ACC112 (cell line): Measurements from ENCODE around the gene PRKCZ.

Source experiments
- H2AFZ ChIP-seq: fragments of 200-600 bp; sonication (generic); one replicate; pipeline ENCODE4 v1.6.0; 2017; ENCODE audit warnings: antibody characterized with exemption, low read length; ENCODE audit not compliant: unreplicated experiment
- H3K27ac ChIP-seq: fragments of 200-600 bp; sonication (generic); 2 replicates; pipeline ENCODE4 v1.5.1; 2014; ENCODE audit warnings: low read depth, mild to moderate bottlenecking, antibody characterized with exemption, low read length, moderate library complexity
- H3K27me3 ChIP-seq: fragments of 200-600 bp; sonication (generic); 2 replicates; pipeline ENCODE4 v1.6.1; 2014; ENCODE audit warnings: mild to moderate bottlenecking, antibody characterized with exemption, low read length, moderate library complexity, mixed read lengths; ENCODE audit not compliant: insufficient read depth
- H3K36me3 ChIP-seq: fragments of 200-600 bp; sonication (generic); 2 replicates; pipeline ENCODE4 v1.6.1; 2016; ENCODE audit warnings: mild to moderate bottlenecking, antibody characterized with exemption, low read length, moderate library complexity, mixed read lengths; ENCODE audit not compliant: insufficient read depth
- H3K4me1 ChIP-seq: fragments of 200-600 bp; sonication (generic); one replicate; pipeline ENCODE4 v1.6.1; 2016; ENCODE audit warnings: low read length, mixed read lengths; ENCODE audit not compliant: insufficient read depth, unreplicated experiment, control insufficient read depth
- H3K4me3 ChIP-seq: fragments of 200-600 bp; sonication (generic); 2 replicates; pipeline ENCODE4 v1.5.1; 2014; ENCODE audit warnings: mild to moderate bottlenecking, low read depth, low read length
- H3K79me2 ChIP-seq: fragments of 200-600 bp; sonication (generic); one replicate; pipeline ENCODE4 v1.6.0; 2016; ENCODE audit warnings: low read length; ENCODE audit not compliant: control insufficient read depth, unreplicated experiment, insufficient read depth

The PRKCZ gene

GRCh38 chr1:2016123-2016522, 34.1 kb upstream of the PRKCZ start:
- Histone ChIP-seq H3K27ac (no peak overlapping the region), H3K4me1 (no peaks in the 10 kb centered on the region), H3K4me3 (no peak overlapping the region), H2AFZ (no peak overlapping the region), H3K27me3 (peaks cover 80% of the 10 kb centered on the region), H3K79me2 (no peaks in the 10 kb centered on the region), H3K36me3 (no peaks in the 10 kb centered on the region)

- no peak overlapping the region for H3K27ac ChIP-seq
- H3K36me3 ChIP-seq: no peaks in the 10 kb centered on the region
- H3K79me2 ChIP-seq: no peaks in the 10 kb centered on the region
- H3K27me3 ChIP-seq: peaks cover 80% of the 10 kb centered on the region
- no peak overlapping the region for H3K4me3 ChIP-seq
- H3K4me1 ChIP-seq: no peaks in the 10 kb centered on the region
- H2AFZ ChIP-seq: no peak overlapping the region
Observed at GRCh38 chr1:2018217-2019171, 31.7 kb upstream of the PRKCZ start.

GRCh38 chr1:2019172-2019543, 31.1 kb upstream of the PRKCZ start, which contains the start of gene GABRD:
GABRD (plus strand) TSS chr1:2019345; CDS start chr1:2019424, 79 bp downstream.
- Histone ChIP-seq H3K4me3 (no peak within 1 kb of the TSS), H3K27me3 (peaks cover 82% of the 10 kb centered on the region), H2AFZ (no peak within 1 kb of the TSS), H3K36me3 (no peaks in the 10 kb centered on the region), H3K27ac (no peak within 1 kb of the TSS), H3K79me2 (no peaks in the 10 kb centered on the region), H3K4me1 (no peaks in the 10 kb centered on the region)

- no peaks in the 10 kb centered on the region for H3K4me1 ChIP-seq
- no peak overlapping the region for H3K27ac ChIP-seq
- no peak overlapping the region for H2AFZ ChIP-seq
- H3K27me3 ChIP-seq: peaks cover 80% of the 10 kb centered on the region
- no peaks in the 10 kb centered on the region for H3K36me3 ChIP-seq
- H3K4me3 ChIP-seq: no peak overlapping the region
- no peaks in the 10 kb centered on the region for H3K79me2 ChIP-seq
Observed at GRCh38 chr1:2019571-2020309, 30.5 kb upstream of the PRKCZ start.

DNA sequence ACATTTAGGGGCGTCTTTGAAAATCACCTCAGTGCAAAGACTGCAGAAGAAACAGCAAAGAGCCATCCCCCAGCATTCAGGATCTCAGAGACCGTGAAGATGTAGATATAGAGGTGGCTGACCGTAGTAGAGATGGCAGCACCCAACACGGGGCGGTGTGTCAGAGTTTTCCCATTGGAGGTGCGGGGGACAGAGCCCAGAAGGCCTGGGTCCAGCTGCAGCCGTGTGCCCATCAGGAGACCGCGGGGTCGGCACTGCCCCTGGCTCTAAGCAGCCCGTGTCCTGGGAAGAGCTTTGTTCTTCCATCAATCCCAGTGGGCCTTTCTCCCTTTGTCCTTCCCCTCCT, 29.9 kb upstream of the PRKCZ start:
- no peak overlapping the region for H2AFZ ChIP-seq
- H3K36me3 ChIP-seq: no peaks in the 10 kb centered on the region
- no peaks in the 10 kb centered on the region for H3K4me1 ChIP-seq
- H3K27ac ChIP-seq: no peak overlapping the region
- no peaks in the 10 kb centered on the region for H3K79me2 ChIP-seq
- H3K4me3 ChIP-seq: no peak overlapping the region
- peaks cover 80% of the 10 kb centered on the region for H3K27me3 ChIP-seq

GRCh38 chr1:2021550-2021949, 28.7 kb upstream of the PRKCZ start:
- Histone ChIP-seq H3K27me3 (peaks cover 68% of the 10 kb centered on the region), H3K36me3 (no peaks in the 10 kb centered on the region), H2AFZ (no peak overlapping the region)

DNA sequence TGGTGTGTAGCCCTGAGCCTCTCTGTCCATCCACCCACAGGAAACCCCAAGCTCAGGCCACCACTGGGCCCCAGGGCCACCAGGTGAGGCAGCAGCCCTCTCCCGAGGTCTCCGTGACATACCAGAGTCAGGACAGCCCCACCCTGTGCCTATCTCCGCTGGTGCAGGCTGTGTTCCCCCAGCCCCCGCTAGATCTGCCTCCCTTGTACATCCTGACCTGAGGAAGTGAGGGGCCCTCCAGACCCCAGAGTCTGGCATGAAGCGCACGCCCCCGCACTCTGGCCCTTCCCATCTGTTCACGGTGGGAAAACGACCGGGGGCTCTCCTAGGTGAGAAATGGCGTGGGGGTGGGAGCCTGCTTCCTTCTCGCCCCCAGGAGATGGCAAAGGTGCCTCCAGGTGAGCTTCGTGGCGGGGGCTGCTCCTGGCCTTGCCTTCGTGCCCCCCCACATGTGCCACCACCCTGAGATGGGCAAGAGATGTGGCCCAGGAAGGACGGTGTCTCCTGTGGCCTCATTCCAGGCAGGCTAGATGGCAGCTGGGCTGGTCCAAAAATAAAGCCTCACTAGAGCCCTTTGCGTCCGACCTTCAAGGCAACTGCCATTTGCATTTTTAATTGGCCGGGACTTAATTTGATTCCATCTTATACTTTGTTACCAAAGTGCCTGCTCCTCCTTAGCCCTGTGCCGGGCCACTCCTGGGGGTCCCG, 28.0 kb upstream of the PRKCZ start:
- Histone ChIP-seq H3K4me3 (no peak overlapping the region), H3K4me1 (no peaks in the 10 kb centered on the region), H2AFZ (no peak overlapping the region), H3K27ac (no peak overlapping the region), H3K27me3 (peaks cover 61% of the 10 kb centered on the region), H3K79me2 (no peaks in the 10 kb centered on the region), H3K36me3 (no peaks in the 10 kb centered on the region)

More at GRCh38 chr1:2021550-2021949, 28.7 kb upstream of the PRKCZ start:
- Histone ChIP-seq H3K79me2 (no peaks in the 10 kb centered on the region), H3K4me3 (no peak overlapping the region), H3K27ac (no peak overlapping the region), H3K4me1 (no peaks in the 10 kb centered on the region)

DNA sequence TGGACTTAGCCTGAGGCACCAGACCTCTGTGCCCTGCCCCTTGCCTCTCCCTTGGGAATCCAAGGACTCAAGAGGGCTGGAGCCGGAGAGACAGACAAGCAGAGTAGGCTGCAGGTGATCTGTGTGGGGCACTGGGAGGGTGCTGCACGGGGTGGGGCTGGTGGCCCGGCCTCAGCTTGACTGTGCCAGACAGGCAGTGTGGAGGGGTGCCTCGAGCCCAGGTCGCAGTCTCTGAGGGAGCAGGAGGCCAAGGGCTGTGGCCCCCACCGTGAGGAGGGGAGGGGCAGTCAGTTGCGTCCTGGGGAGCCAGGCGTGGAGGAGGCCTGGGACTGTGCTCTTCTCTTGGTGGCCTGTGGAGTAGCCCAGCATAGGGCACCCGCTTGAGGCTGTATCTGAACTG, 27.0 kb upstream of the PRKCZ start:
- H3K79me2 ChIP-seq: no peaks in the 10 kb centered on the region
- H3K27ac ChIP-seq: no peak overlapping the region
- H3K27me3 ChIP-seq: peaks cover 51% of the 10 kb centered on the region

GRCh38 chr1:2024451-2024850, 25.8 kb upstream of the PRKCZ start:
- no peaks in the 10 kb centered on the region for H3K36me3 ChIP-seq
- no peak overlapping the region for H3K4me3 ChIP-seq
- H3K27ac ChIP-seq: no peak overlapping the region
- H2AFZ ChIP-seq: no peak overlapping the region
- no peaks in the 10 kb centered on the region for H3K79me2 ChIP-seq
- H3K4me1 ChIP-seq: no peaks in the 10 kb centered on the region
- peaks cover 43% of the 10 kb centered on the region for H3K27me3 ChIP-seq

More for the DNA sequence above, 27.0 kb upstream of the PRKCZ start:
- H2AFZ ChIP-seq: no peak overlapping the region
- no peaks in the 10 kb centered on the region for H3K4me1 ChIP-seq
- H3K36me3 ChIP-seq: no peaks in the 10 kb centered on the region
- H3K4me3 ChIP-seq: no peak overlapping the region

GRCh38 chr1:2024887-2025286, 25.3 kb upstream of the PRKCZ start:
- H2AFZ ChIP-seq: no peak overlapping the region
- H3K4me3 ChIP-seq: no peak overlapping the region
- H3K79me2 ChIP-seq: no peaks in the 10 kb centered on the region
- no peak overlapping the region for H3K27ac ChIP-seq
- peaks cover 39% of the 10 kb centered on the region for H3K27me3 ChIP-seq
- no peaks in the 10 kb centered on the region for H3K36me3 ChIP-seq
- H3K4me1 ChIP-seq: no peaks in the 10 kb centered on the region
